Hepatocyte (in vitro differentiated cells): ENCODE results near the gene NANOS3.

Experiments
- EZH2 ChIP-seq: fragments of 200-600 bp; sonication (generic); IDR thresholded peaks from 2 replicates; pipeline ENCODE4 v1.6.1; 2016; ENCODE audit warnings: antibody characterized with exemption, mild to moderate bottlenecking, borderline replicate concordance
- EZH2phosphoT487 ChIP-seq: fragments of 200-600 bp; sonication (generic); IDR thresholded peaks from one replicate; pipeline ENCODE4 v1.6.1; 2018; ENCODE audit warnings: antibody characterized with exemption, mild to moderate bottlenecking, low read depth, moderate library complexity; ENCODE audit not compliant: unreplicated experiment, severe bottlenecking
- TF ChIP-seq, protein P1 (sequence below): fragments of 200-600 bp; sonication (generic); IDR thresholded peaks from 2 replicates; pipeline ENCODE4 v1.5.1; 2016; ENCODE audit warnings: antibody characterized with exemption, mild to moderate bottlenecking; ENCODE audit not compliant: poor library complexity

DNA sequence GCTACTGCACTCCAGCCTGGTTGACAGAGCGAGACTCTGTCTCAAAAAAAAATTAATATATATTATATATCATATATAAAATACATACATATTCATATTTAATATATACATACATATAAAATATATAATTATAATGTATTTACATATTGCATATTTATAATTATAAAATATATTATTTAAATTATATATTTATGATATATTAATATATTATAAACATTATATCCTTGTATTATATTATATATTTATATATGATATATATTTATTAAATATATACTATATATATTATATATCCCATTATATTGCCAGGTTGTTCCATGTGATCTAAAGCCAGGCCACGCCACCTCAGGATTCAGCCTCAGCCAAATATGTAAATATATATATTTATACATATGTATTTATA, 19.3 kb downstream of the NANOS3 start:
- TF ChIP-seq EZH2phosphoT487 (no peak), EZH2 (no peak)
- TF ChIP-seq, protein P1, sequence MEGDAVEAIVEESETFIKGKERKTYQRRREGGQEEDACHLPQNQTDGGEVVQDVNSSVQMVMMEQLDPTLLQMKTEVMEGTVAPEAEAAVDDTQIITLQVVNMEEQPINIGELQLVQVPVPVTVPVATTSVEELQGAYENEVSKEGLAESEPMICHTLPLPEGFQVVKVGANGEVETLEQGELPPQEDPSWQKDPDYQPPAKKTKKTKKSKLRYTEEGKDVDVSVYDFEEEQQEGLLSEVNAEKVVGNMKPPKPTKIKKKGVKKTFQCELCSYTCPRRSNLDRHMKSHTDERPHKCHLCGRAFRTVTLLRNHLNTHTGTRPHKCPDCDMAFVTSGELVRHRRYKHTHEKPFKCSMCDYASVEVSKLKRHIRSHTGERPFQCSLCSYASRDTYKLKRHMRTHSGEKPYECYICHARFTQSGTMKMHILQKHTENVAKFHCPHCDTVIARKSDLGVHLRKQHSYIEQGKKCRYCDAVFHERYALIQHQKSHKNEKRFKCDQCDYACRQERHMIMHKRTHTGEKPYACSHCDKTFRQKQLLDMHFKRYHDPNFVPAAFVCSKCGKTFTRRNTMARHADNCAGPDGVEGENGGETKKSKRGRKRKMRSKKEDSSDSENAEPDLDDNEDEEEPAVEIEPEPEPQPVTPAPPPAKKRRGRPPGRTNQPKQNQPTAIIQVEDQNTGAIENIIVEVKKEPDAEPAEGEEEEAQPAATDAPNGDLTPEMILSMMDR: no peak
